Vagina (tissue), 2 donors: ENCODE data around the gene GFRA1. TPM values are rescaled to one million over a fixed set of nuclear protein-coding genes. Genes with fewer than 3 reads are reported as not detected.
A peak's percentile ranks its signal among the peaks of the same experiment; 100 is the strongest.

Source experiments
- DNase-seq, 2 donors: peaks; one replicate each; pipeline ENCODE4 v3.0.0-alpha.2; 2017; ENCODE audit errors: extremely low spot score in 2 of 2
- H3K27ac ChIP-seq: fragments of 200-600 bp; sonication (generic); one replicate; pipeline ENCODE4 v1.5.1; 2019
- H3K27me3 ChIP-seq: fragments of 200-600 bp; sonication (generic); one replicate; pipeline ENCODE4 v1.5.1; 2019
- H3K36me3 ChIP-seq, 2 donors: fragments of 200-600 bp; sonication (generic); one replicate each; pipeline ENCODE4 v1.5.1; 2017 to 2019
- H3K4me1 ChIP-seq: fragments of 200-600 bp; sonication (generic); one replicate; pipeline ENCODE4 v1.5.1; 2019
- H3K4me3 ChIP-seq, 2 donors: fragments of 200-600 bp; sonication (generic); 1 replicate in 1 of 2; 2 replicates in 1 of 2; pipeline ENCODE4 v1.5.1; 2016 to 2019
- H3K9me3 ChIP-seq: fragments of 200-600 bp; sonication (generic); one replicate; pipeline ENCODE4 v1.5.1; 2019
- CTCF ChIP-seq, 3 experiments: fragments of 450-650 bp in 2 of 3; fragments of 200-600 bp in 1 of 3; sonication (generic) in 1 of 3; IDR thresholded peaks; one replicate each; pipeline ENCODE4 v1.5.1; 2017 to 2019; ENCODE audit warnings: antibody characterized with exemption in 3 of 3, mild to moderate bottlenecking in 2 of 3, moderate library complexity in 2 of 3
- POLR2A ChIP-seq, 2 donors: fragments of 450-650 bp; IDR thresholded peaks; one replicate each; pipeline ENCODE4 v1.6.1; 2017; ENCODE audit warnings: antibody characterized with exemption in 2 of 2, mild to moderate bottlenecking in 2 of 2, moderate library complexity in 2 of 2
- POLR2AphosphoS5 ChIP-seq, 2 donors: sonication (generic); formaldehyde crosslinking; IDR thresholded peaks; one replicate each; pipeline ENCODE4 v1.9.0; 2017; ENCODE audit warnings: antibody characterized with exemption in 2 of 2, mild to moderate bottlenecking in 2 of 2, low read depth in 1 of 2; ENCODE audit not compliant: insufficient read depth in 1 of 2
- intact Hi-C: fragments of 100-400 bp; cut with DNase I; formaldehyde crosslinking; loops from one replicate; pipeline ENCODE4 v1.15.1; 2023
- total RNA-seq: library from RNA; depleted of rRNA; stranded (reverse); fragments of >200 nt; gene quantifications from one replicate; pipeline ENCODE4 v1.2.3, GENCODE V29; 2016

GFRA1 gene
- total RNA-seq, 1 donor from 2014 or later = 57.7 TPM

DNA sequence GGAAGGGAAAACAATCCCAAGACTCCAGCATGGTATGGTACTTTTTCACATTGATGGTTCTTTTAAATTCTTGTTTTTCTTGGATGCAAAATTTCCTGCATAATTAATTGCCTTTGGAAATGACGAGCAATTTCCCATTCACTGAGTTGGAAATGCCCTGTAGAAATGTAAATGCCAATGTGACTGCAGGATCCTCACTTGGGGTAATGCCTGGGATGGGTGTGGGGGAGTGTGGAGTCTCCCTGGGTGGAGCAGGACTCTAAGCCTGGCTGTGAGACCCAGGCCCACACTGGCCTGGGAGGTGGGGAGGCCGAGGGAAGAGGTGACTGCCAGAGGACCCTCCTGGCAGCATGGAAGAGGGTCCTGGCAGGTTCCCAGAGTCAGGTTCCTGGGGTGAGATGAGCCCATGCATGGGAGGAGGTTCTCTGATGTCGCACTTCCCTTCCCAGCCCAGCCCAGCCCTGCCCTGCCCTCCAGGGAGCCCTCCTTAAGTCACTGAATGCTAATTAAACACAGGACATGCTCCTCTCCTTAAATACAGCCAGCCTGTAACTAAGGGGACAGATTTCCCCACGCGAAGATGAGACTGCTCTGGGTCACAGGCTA lies 157.9 kb downstream of the GFRA1 start:
- intact Hi-C loops = no loop called here
- DNase-seq = peak; percentile 55 to 71

DNA sequence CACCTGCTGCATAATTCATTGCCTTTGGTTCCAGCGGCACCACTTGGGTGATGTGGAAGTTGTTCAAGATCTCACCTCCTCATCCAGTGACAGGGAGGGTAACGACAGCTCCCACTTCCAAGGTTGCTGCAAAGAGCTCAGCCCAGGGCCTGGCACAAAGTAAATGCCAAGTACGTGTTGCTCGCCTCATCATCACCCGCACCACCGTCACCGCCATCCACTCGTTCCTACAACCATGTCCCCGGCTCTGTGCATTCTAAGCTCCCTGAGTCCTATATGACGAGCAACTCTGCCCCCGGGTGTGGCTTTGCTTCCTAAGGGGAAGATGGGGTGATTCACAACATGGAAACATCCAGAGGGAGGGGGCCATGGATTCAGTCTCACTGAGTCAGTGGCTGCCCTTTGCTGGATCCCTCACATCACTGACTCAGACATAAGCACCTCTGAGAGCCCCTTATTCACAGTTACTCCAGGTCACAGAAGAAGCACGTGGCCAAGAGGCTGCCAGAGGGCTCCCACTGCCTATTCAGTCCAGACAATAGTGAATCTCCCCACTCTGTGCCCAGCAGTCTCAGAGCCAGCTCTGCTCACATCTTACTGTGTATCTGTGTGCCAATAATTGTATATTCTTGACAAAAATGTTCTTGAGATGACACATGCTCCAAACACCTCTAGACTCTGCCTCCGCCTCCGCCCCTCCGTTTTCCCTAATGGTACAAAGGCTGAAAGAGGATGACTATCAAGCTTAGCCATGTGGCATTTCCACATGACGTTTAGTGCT lies 159.1 kb downstream of the GFRA1 start:
- Histone ChIP-seq H3K27ac (no peak overlapping the region), H3K4me1 (no peaks in the 10 kb centered on the region), H3K27me3 (no peaks in the 10 kb centered on the region), H3K36me3 (no peaks in the 10 kb centered on the region), H3K9me3 (no peaks in the 10 kb centered on the region), H3K4me3 (no peak overlapping the region)
- no peak for TF ChIP-seq CTCF (IDR thresholded peaks at IDR 0.05)
- no peak for TF ChIP-seq POLR2AphosphoS5 (IDR thresholded peaks at IDR 0.05; ENCODE audit: insufficient read depth in 1 of 2, low read depth in 1 of 2)
- TF ChIP-seq POLR2A (IDR thresholded peaks at IDR 0.05) = no peak
- DNase-seq = peak; percentile 74 to 77
- intact Hi-C loops = no loop called here

More for the DNA sequence above, 157.9 kb downstream of the GFRA1 start:
- Histone ChIP-seq H3K27me3 (no peaks in the 10 kb centered on the region), H3K36me3 (no peaks in the 10 kb centered on the region), H3K27ac (no peak overlapping the region), H3K4me3 (no peak overlapping the region), H3K4me1 (no peaks in the 10 kb centered on the region), H3K9me3 (no peaks in the 10 kb centered on the region)
- no peak for TF ChIP-seq CTCF (IDR thresholded peaks at IDR 0.05)
- TF ChIP-seq POLR2A (IDR thresholded peaks at IDR 0.05) = no peak
- no peak for TF ChIP-seq POLR2AphosphoS5 (IDR thresholded peaks at IDR 0.05; ENCODE audit: insufficient read depth in 1 of 2, low read depth in 1 of 2)

DNA sequence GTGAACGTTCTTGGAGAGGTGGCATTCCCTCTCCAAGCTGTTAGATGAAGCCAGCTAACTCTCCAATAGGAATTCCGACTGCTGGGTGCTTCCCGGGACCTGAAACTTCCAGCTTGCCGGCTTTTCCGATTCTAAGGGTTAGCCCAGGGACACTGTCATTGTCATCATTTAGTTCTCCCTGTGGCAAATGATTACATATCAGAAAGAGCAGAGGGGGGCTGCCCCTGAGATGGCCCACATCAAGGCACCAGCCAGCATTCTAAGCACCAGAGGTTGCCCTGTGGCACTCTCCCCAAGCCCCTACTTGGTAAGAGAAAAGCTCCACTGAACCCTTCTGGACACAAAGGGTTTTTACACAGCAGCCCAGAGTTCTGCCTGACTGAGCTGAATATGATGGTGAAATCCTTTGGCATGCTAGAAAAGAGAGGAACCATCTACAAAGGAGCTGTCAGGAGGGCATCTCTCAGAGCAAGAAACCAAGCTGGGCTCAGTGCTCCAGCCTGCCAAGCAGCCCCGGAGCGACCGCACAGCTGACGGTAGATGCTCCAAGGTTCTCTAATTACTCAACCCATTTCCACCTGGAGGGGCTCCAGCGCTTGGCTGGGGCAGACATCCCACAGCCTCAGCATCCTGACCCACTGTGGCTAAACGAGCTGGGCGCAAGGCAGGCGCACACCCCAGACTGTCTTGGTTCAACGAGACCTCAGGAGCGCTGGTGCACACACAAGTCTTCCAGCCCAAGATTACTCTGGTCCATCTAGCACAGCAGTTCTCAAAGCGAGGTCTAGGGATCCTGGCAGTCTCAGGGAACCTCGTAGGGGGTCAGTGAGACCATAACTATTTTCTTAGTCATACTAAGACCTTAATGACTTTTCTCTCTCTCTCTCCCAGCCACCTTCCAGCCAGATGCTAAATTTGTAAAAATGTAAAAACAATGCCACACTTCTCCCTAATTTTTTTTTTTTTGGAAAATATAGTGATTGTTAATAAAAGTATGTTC lies 160.5 kb downstream of the GFRA1 start:
- Histone ChIP-seq H3K9me3 (no peaks in the 10 kb centered on the region), H3K4me1 (no peaks in the 10 kb centered on the region), H3K36me3 (no peaks in the 10 kb centered on the region), H3K27me3 (no peaks in the 10 kb centered on the region), H3K27ac (no peak overlapping the region), H3K4me3 (no peak overlapping the region)
- peak; percentile 79 to 90 for DNase-seq
- TF ChIP-seq POLR2A (IDR thresholded peaks at IDR 0.05) (no peak), CTCF (IDR thresholded peaks at IDR 0.05) (no peak), POLR2AphosphoS5 (IDR thresholded peaks at IDR 0.05; ENCODE audit: insufficient read depth in 1 of 2, low read depth in 1 of 2) (no peak)
- intact Hi-C loops = no loop called here

- TF ChIP-seq POLR2AphosphoS5 (IDR thresholded peaks at IDR 0.05; ENCODE audit: insufficient read depth in 1 of 2, low read depth in 1 of 2) = no peak
- no peak for TF ChIP-seq CTCF (IDR thresholded peaks at IDR 0.05)
- TF ChIP-seq POLR2A (IDR thresholded peaks at IDR 0.05) = no peak
- Histone ChIP-seq H3K4me3 (no peak overlapping the region), H3K27ac (no peak overlapping the region), H3K36me3 (no peaks in the 10 kb centered on the region), H3K27me3 (no peaks in the 10 kb centered on the region), H3K4me1 (no peaks in the 10 kb centered on the region), H3K9me3 (no peaks in the 10 kb centered on the region)
- peak; percentile 58 to 64 for DNase-seq
- intact Hi-C loops = no loop called here
Observed at GRCh38 chr10:116111483-116112095, 161.4 kb downstream of the GFRA1 start.
